ENCODE measurements around the gene AFAP1. TPM values are rescaled to one million over a fixed set of nuclear protein-coding genes. Genes with fewer than 3 reads are reported as not detected.

The AFAP1 gene
- total RNA-seq, 1 donor from 2014 or later: 6.7 TPM

GRCh38 chr4:7879127-7879526 is 60.5 kb downstream of the AFAP1 start:
- no peaks in the 10 kb centered on the region for H3F3A ChIP-seq (ENCODE audit: low read depth)
- H3K4me1 ChIP-seq: no peaks in the 10 kb centered on the region
- no peak overlapping the region for H3K9ac ChIP-seq
- no peak overlapping the region for H3K27ac ChIP-seq
- Mint-ChIP-seq H3K4me3 (no peak overlapping the region), H3K9me3 (peaks cover 4% of the 10 kb centered on the region), H3K36me3 (peaks cover 2% of the 10 kb centered on the region), H3K27me3 (ENCODE audit: insufficient read depth, low read depth) (peaks cover 5% of the 10 kb centered on the region), H3K4me1 (peaks cover 17% of the 10 kb centered on the region), H3K27ac (no peak overlapping the region)
- DNase-seq (ENCODE audit: low spot score): no peak
- TF ChIP-seq EZH2 (IDR thresholded peaks at IDR 0.05) (no peak), EZH2phosphoT487 (IDR thresholded peaks at IDR 0.05) (no peak), CTCF (IDR thresholded peaks at IDR 0.05) (no peak)
- no peak overlapping the region for H2AFZ ChIP-seq (replicated peaks)
- H3K36me3 ChIP-seq: no peaks in the 10 kb centered on the region
- H3K27me3 ChIP-seq: no peaks in the 10 kb centered on the region
- H4K20me1 ChIP-seq (ENCODE audit: low read depth): peaks cover 9% of the 10 kb centered on the region
- no peak overlapping the region for H3K4me3 ChIP-seq
- H3K79me2 ChIP-seq (ENCODE audit: low read depth): peaks cover 11% of the 10 kb centered on the region
- no peaks in the 10 kb centered on the region for H3K9me3 ChIP-seq (ENCODE audit: low read depth)
- H3K4me2 ChIP-seq: no peak overlapping the region

DNA sequence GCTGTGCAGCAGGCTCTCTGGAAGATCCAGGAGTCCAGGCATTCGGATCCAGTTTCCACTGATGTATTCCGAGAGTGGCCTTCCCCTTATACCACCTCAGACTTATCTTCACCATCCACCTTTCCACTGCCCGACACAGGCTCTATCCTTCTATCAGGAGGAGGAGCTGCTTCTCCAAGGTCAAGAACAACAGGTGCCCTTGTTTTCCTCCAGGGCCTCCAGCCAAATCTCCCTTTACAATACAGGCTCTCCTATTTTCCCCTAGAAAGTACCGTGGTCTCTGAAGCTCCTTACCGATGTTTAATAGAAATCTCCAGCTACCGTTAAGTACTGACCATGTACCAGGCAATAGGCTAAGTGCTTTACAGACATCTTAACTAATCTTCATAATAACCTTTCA is 61.3 kb downstream of the AFAP1 start:
- no peak for DNase-seq (ENCODE audit: low spot score)
- peaks cover 11% of the 10 kb centered on the region for H3K79me2 ChIP-seq (ENCODE audit: low read depth)
- no peak overlapping the region for H3K9ac ChIP-seq
- Mint-ChIP-seq H3K4me1 (peaks cover 17% of the 10 kb centered on the region), H3K9me3 (peaks cover 5% of the 10 kb centered on the region), H3K27ac (no peak overlapping the region), H3K27me3 (ENCODE audit: insufficient read depth, low read depth) (peaks cover 5% of the 10 kb centered on the region), H3K36me3 (peaks cover 7% of the 10 kb centered on the region), H3K4me3 (no peak overlapping the region)
- H2AFZ ChIP-seq (replicated peaks): no peak overlapping the region
- no peaks in the 10 kb centered on the region for H3K4me1 ChIP-seq
- H3K36me3 ChIP-seq: no peaks in the 10 kb centered on the region
- peaks cover 9% of the 10 kb centered on the region for H4K20me1 ChIP-seq (ENCODE audit: low read depth)
- H3K4me2 ChIP-seq: no peak overlapping the region
- H3F3A ChIP-seq (ENCODE audit: low read depth): no peaks in the 10 kb centered on the region
- no peaks in the 10 kb centered on the region for H3K27me3 ChIP-seq
- TF ChIP-seq EZH2phosphoT487 (IDR thresholded peaks at IDR 0.05) (no peak), CTCF (IDR thresholded peaks at IDR 0.05) (no peak), EZH2 (IDR thresholded peaks at IDR 0.05) (no peak)
- no peaks in the 10 kb centered on the region for H3K9me3 ChIP-seq (ENCODE audit: low read depth)
- no peak overlapping the region for H3K4me3 ChIP-seq
- H3K27ac ChIP-seq: no peak overlapping the region

GRCh38 chr4:7877176-7877575 is 62.5 kb downstream of the AFAP1 start:
- H3K4me1 ChIP-seq: no peaks in the 10 kb centered on the region
- H3K9me3 ChIP-seq (ENCODE audit: low read depth): no peaks in the 10 kb centered on the region
- no peak overlapping the region for H3K4me3 ChIP-seq
- peaks cover 5% of the 10 kb centered on the region for H3K9me3 Mint-ChIP-seq
- no peak overlapping the region for H3K27ac Mint-ChIP-seq
- H3K36me3 Mint-ChIP-seq: peaks cover 7% of the 10 kb centered on the region
- H3K4me3 Mint-ChIP-seq: no peak overlapping the region
- no peak overlapping the region for H3K4me2 ChIP-seq
- H3K27ac ChIP-seq: no peak overlapping the region
- H3K9ac ChIP-seq: no peak overlapping the region
- no peaks in the 10 kb centered on the region for H3K36me3 ChIP-seq
- TF ChIP-seq EZH2phosphoT487 (IDR thresholded peaks at IDR 0.05) (no peak), EZH2 (IDR thresholded peaks at IDR 0.05) (no peak), CTCF (IDR thresholded peaks at IDR 0.05) (no peak)
- peaks cover 5% of the 10 kb centered on the region for H3K27me3 Mint-ChIP-seq (ENCODE audit: insufficient read depth, low read depth)
- peaks cover 17% of the 10 kb centered on the region for H3K4me1 Mint-ChIP-seq
- H4K20me1 ChIP-seq (ENCODE audit: low read depth): peaks cover 9% of the 10 kb centered on the region
- no peaks in the 10 kb centered on the region for H3K27me3 ChIP-seq
- no peaks in the 10 kb centered on the region for H3F3A ChIP-seq (ENCODE audit: low read depth)
- no peak overlapping the region for H2AFZ ChIP-seq (replicated peaks)
- peaks cover 6% of the 10 kb centered on the region for H3K79me2 ChIP-seq (ENCODE audit: low read depth)
- DNase-seq (ENCODE audit: low spot score): no peak

Data from neural progenitor cell (in vitro differentiated cells).